ENCODE results near the gene ITGB1BP1. TPM values are rescaled to one million over a fixed set of nuclear protein-coding genes. Genes with fewer than 3 reads are reported as not detected.

Gene ITGB1BP1
- total and polyA plus RNA-seq, 10 of the 15 experiments (the other 5 are each of a cell fraction or from before 2014, with no cell fraction given) = 50.2 to 273 (median 97.2) TPM

- TF ChIP-seq LARP7 (IDR thresholded peaks at IDR 0.05) (no peak), SMC3 (IDR thresholded peaks at IDR 0.05; ENCODE audit: borderline replicate concordance, low read length) (no peak), ZNF384 (IDR thresholded peaks at IDR 0.05; ENCODE audit: borderline replicate concordance, low read depth, low read length) (no peak), YY1 (IDR thresholded peaks at IDR 0.05; ENCODE audit: low read depth, low read length) (no peak), CREM (IDR thresholded peaks at IDR 0.05; ENCODE audit: low read depth) (no peak), SP1 (IDR thresholded peaks at IDR 0.05; ENCODE audit: low read depth, low read length) (no peak), ZZZ3 (IDR thresholded peaks at IDR 0.05; ENCODE audit: control insufficient read depth, insufficient read length, low read depth) (no peak), ZNF207 (IDR thresholded peaks at IDR 0.05; ENCODE audit: borderline replicate concordance) (no peak)
Observed at GRCh38 chr2:9443526-9443925, 20.2 kb upstream of the ITGB1BP1 start (continued).

DNA sequence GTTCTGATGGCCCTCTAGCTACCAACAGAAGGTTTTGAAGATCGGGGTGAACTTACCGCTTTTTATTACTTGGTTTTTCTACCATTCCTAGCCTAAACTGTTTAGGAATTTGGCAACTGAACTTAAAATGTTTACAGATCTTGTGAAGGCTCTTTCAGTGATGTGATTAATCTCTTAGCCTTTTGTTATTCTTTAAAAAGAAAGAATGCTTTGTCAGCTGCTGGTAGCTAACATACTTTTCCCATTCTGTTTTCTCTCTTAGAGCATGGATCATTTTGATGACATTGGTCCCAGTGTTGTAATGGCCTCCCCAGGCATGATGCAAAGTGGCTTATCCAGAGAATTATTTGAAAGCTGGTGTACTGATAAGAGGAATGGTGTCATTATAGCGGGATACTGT lies 18.2 kb upstream of the ITGB1BP1 start:
- Histone ChIP-seq H3K4me1 (ENCODE audit: control insufficient read depth, insufficient read depth, low read length) (no peaks in the 10 kb centered on the region), H3K4me2 (ENCODE audit: control insufficient read depth, insufficient read depth) (no peak overlapping the region), H3K9ac (ENCODE audit: control insufficient read depth, insufficient read depth, low read length) (no peak overlapping the region), H3K4me3 (no peak overlapping the region), H3K36me3 (ENCODE audit: control insufficient read depth in 2 of 2, insufficient read depth in 2 of 2, low read length in 1 of 2) (peaks cover 2 to 17% of the 10 kb centered on the region in 2 experiments; a peak in 3 of 4 replicates), H3K9me3 (replicated peaks; ENCODE audit: control insufficient read depth, insufficient read depth, low read length) (no peaks in the 10 kb centered on the region), H3K79me2 (ENCODE audit: control insufficient read depth, insufficient read depth, low read length) (no peaks in the 10 kb centered on the region), H2AFZ (ENCODE audit: control insufficient read depth, low read depth, low read length) (no peak overlapping the region), H3K27me3 (replicated peaks in 1 of 2; ENCODE audit: control insufficient read depth in 2 of 2, insufficient read depth in 2 of 2, low read length in 1 of 2) (no peaks in the 10 kb centered on the region), H4K20me1 (ENCODE audit: control insufficient read depth, insufficient read depth) (no peaks in the 10 kb centered on the region), H3K27ac (ENCODE audit: control insufficient read depth, insufficient read depth) (no peak overlapping the region)
- no peak for DNase-seq (ENCODE audit: low read depth, low spot score)
- ATAC-seq = no peak
- FAIRE-seq = no peak
- 80% methylated on average over 3 of the region's 3 CpGs for WGBS (ENCODE audit: insufficient coverage, insufficient replicate concordance, low lambda C conversion rate, missing lambda C conversion rate)
- no TSS peak for BruUV-seq (replicated peaks)
- in situ Hi-C loops (cut with MboI) (no loop called here), intact Hi-C loops (cut with micrococcal nuclease; ENCODE audit: unreplicated experiment) (no loop called here)
- RAD21 ChIA-PET (ENCODE audit: unreplicated experiment) = no interaction called here
- SMC1A ChIA-PET (ENCODE audit: uncharacterized antibody, unreplicated experiment) = no interaction called here
- POLR2A ChIA-PET = no interaction called here
- CTCF ChIA-PET = interaction anchor here (0.5 kb wide), 1 partner anchor 273 kb away, joined by 5 read pairs; no protein-coding TSS in a partner anchor
- TF ChIP-seq BMI1 (IDR thresholded peaks at IDR 0.05; ENCODE audit: borderline replicate concordance) (no peak), TCF12 (IDR thresholded peaks at IDR 0.05; ENCODE audit: low read depth, low read length) (no peak), ZNF687 (IDR thresholded peaks at IDR 0.05) (no peak), DPF2 (IDR thresholded peaks at IDR 0.05) (no peak), ZNF384 (IDR thresholded peaks at IDR 0.05; ENCODE audit: borderline replicate concordance, low read depth, low read length) (no peak), JUND (IDR thresholded peaks at IDR 0.05; ENCODE audit: low read depth, low read length) (no peak), SP1 (IDR thresholded peaks at IDR 0.05; ENCODE audit: low read depth, low read length) (no peak), TCF3 (IDR thresholded peaks at IDR 0.05; ENCODE audit: borderline replicate concordance, insufficient read depth, low read depth, low read length) (no peak), KDM1A (IDR thresholded peaks at IDR 0.05; ENCODE audit: borderline replicate concordance) (no peak), SREBF1 (IDR thresholded peaks at IDR 0.05; ENCODE audit: low read length) (no peak), RAD51 (IDR thresholded peaks at IDR 0.05) (no peak), NBN (IDR thresholded peaks at IDR 0.05) (no peak)
- TF ChIP-seq, protein P1, sequence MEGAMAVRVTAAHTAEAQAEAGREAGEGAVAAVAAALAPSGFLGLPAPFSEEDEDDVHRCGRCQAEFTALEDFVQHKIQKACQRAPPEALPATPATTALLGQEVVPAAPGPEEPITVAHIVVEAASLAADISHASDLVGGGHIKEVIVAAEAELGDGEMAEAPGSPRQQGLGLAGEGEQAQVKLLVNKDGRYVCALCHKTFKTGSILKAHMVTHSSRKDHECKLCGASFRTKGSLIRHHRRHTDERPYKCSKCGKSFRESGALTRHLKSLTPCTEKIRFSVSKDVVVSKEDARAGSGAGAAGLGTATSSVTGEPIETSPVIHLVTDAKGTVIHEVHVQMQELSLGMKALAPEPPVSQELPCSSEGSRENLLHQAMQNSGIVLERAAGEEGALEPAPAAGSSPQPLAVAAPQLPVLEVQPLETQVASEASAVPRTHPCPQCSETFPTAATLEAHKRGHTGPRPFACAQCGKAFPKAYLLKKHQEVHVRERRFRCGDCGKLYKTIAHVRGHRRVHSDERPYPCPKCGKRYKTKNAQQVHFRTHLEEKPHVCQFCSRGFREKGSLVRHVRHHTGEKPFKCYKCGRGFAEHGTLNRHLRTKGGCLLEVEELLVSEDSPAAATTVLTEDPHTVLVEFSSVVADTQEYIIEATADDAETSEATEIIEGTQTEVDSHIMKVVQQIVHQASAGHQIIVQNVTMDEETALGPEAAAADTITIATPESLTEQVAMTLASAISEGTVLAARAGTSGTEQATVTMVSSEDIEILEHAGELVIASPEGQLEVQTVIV (IDR thresholded peaks at IDR 0.05; ENCODE audit: borderline replicate concordance, partially characterized antibody) = no peak

Measured in GM12878 (cell line).